Fibroblast of mammary gland (primary cell): Measurements from ENCODE around the gene OPA3.

ENCODE experiments used
- DNase-seq: peaks from one replicate; pipeline ENCODE4 v3.0.0-alpha.2; 2010; ENCODE audit warnings: low read depth
- H3K4me3 ChIP-seq: 2 replicates; pipeline ENCODE4 v1.5.1; 2011; ENCODE audit warnings: low read depth, mild to moderate bottlenecking, low read length, moderate library complexity; ENCODE audit not compliant: control insufficient read depth
- CTCF ChIP-seq: conservative IDR thresholded peaks from 2 replicates; pipeline ENCODE4 v1.5.1; 2011; ENCODE audit warnings: low read depth, low read length, inconsistent platforms; ENCODE audit not compliant: control insufficient read depth, insufficient read depth

The OPA3 gene

GRCh38 chr19:45547965-45548609, 36.5 kb downstream of the OPA3 start:
- no peak for TF ChIP-seq CTCF
- peak; percentile 58 for DNase-seq
- no peak overlapping the region for H3K4me3 ChIP-seq

- no peak overlapping the region for H3K4me3 ChIP-seq
- no peak for DNase-seq
- no peak for TF ChIP-seq CTCF
Observed at GRCh38 chr19:45547211-45547770, 37.3 kb downstream of the OPA3 start.

GRCh38 chr19:45542234-45542668, 42.4 kb downstream of the OPA3 start:
- DNase-seq = no peak
- TF ChIP-seq CTCF = no peak

GRCh38 chr19:45539459-45539858, 45.1 kb downstream of the OPA3 start:
- TF ChIP-seq CTCF = no peak
- no peak overlapping the region for H3K4me3 ChIP-seq
- no peak for DNase-seq

More at GRCh38 chr19:45542234-45542668, 42.4 kb downstream of the OPA3 start:
- no peak overlapping the region for H3K4me3 ChIP-seq

- DNase-seq = no peak
- H3K4me3 ChIP-seq = no peak overlapping the region
- TF ChIP-seq CTCF = no peak
Observed at GRCh38 chr19:45531349-45531748, 53.3 kb downstream of the OPA3 start.

- no peak overlapping the region for H3K4me3 ChIP-seq
Observed at GRCh38 chr19:45529420-45529785, 55.2 kb downstream of the OPA3 start.

More at GRCh38 chr19:45529420-45529785, 55.2 kb downstream of the OPA3 start:
- no peak for DNase-seq
- TF ChIP-seq CTCF = no peak
